Mammary epithelial cell (primary cell): Measurements from ENCODE around the gene GEMIN7.

Experiments
- CTCF ChIP-seq, 2 donors: IDR thresholded peaks in 1 of 2; conservative IDR thresholded peaks in 1 of 2; 2 replicates each; pipeline ENCODE4 v1.5.1; 2011 to 2012; ENCODE audit warnings: inconsistent platforms in 2 of 2, low read length in 2 of 2, mild to moderate bottlenecking in 2 of 2, control low read depth in 1 of 2, low read depth in 1 of 2; ENCODE audit not compliant: insufficient read depth in 1 of 2; ENCODE audit errors: extremely low read depth in 1 of 2
- EZH2 ChIP-seq: IDR thresholded peaks from 2 replicates; pipeline ENCODE4 v1.6.1; 2012; ENCODE audit warnings: low read length, inconsistent platforms, borderline replicate concordance

GRCh38 chr19:45118106-45118505, 39.0 kb downstream of the GEMIN7 start:
- TF ChIP-seq CTCF (conservative IDR thresholded peaks at IDR 0.05 in 1 of 2, IDR thresholded peaks at IDR 0.05 in 1 of 2; ENCODE audit: extremely low read depth in 1 of 2, insufficient read depth in 1 of 2, low read depth in 1 of 2, low read length in 2 of 2) (no peak), EZH2 (no peak)
